Vagina (tissue), 2 donors: ENCODE data around the gene ZNF488.

Experiments
- POLR2A ChIP-seq, 2 donors: fragments of 450-650 bp; IDR thresholded peaks; one replicate each; pipeline ENCODE4 v1.6.1; 2017; ENCODE audit warnings: antibody characterized with exemption in 2 of 2, mild to moderate bottlenecking in 2 of 2, moderate library complexity in 2 of 2
- POLR2AphosphoS5 ChIP-seq, 2 donors: sonication (generic); formaldehyde crosslinking; IDR thresholded peaks; one replicate each; pipeline ENCODE4 v1.9.0; 2017; ENCODE audit warnings: antibody characterized with exemption in 2 of 2, mild to moderate bottlenecking in 2 of 2, low read depth in 1 of 2; ENCODE audit not compliant: insufficient read depth in 1 of 2
- TF ChIP-seq, protein P1 (sequence below), 3 experiments: fragments of 450-650 bp in 2 of 3; fragments of 200-600 bp in 1 of 3; sonication (generic) in 1 of 3; IDR thresholded peaks; one replicate each; pipeline ENCODE4 v1.5.1; 2017 to 2019; ENCODE audit warnings: antibody characterized with exemption in 3 of 3, mild to moderate bottlenecking in 2 of 3, moderate library complexity in 2 of 3

DNA sequence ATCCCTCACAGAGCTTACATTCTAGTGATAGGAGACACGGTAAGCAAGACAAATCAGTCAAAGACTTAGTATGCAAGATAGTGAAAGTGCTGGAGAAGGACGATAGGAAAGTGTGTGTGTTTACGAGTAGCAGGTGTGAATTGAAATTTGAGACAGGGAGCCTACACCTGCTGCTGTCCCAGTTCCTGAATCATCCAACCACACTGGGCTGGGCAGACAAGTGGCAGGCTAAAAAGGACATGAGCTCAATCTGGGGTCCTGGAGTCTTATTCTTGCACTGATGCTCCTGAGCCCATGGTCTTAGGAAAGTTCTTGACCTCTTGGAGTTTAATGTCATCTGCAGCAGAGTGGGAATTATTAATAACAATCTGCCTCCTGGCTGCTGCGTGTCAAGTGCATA, 19.7 kb downstream of the ZNF488 start:
- TF ChIP-seq, protein P1, sequence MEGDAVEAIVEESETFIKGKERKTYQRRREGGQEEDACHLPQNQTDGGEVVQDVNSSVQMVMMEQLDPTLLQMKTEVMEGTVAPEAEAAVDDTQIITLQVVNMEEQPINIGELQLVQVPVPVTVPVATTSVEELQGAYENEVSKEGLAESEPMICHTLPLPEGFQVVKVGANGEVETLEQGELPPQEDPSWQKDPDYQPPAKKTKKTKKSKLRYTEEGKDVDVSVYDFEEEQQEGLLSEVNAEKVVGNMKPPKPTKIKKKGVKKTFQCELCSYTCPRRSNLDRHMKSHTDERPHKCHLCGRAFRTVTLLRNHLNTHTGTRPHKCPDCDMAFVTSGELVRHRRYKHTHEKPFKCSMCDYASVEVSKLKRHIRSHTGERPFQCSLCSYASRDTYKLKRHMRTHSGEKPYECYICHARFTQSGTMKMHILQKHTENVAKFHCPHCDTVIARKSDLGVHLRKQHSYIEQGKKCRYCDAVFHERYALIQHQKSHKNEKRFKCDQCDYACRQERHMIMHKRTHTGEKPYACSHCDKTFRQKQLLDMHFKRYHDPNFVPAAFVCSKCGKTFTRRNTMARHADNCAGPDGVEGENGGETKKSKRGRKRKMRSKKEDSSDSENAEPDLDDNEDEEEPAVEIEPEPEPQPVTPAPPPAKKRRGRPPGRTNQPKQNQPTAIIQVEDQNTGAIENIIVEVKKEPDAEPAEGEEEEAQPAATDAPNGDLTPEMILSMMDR (IDR thresholded peaks at IDR 0.05), result no peak
- TF ChIP-seq POLR2A (IDR thresholded peaks at IDR 0.05) (no peak), POLR2AphosphoS5 (IDR thresholded peaks at IDR 0.05; ENCODE audit: insufficient read depth in 1 of 2, low read depth in 1 of 2) (no peak)
